Measurements from ENCODE around the gene SOCS1. TPM values are rescaled to one million over a fixed set of nuclear protein-coding genes. Genes with fewer than 3 reads are reported as not detected.
A peak's percentile ranks its signal among the peaks of the same experiment; 100 is the strongest.

The SOCS1 gene
- total and polyA plus RNA-seq, 2 of the 4 experiments (the other 2 are of a cell fraction), result 2.0 to 22.0 TPM

DNA sequence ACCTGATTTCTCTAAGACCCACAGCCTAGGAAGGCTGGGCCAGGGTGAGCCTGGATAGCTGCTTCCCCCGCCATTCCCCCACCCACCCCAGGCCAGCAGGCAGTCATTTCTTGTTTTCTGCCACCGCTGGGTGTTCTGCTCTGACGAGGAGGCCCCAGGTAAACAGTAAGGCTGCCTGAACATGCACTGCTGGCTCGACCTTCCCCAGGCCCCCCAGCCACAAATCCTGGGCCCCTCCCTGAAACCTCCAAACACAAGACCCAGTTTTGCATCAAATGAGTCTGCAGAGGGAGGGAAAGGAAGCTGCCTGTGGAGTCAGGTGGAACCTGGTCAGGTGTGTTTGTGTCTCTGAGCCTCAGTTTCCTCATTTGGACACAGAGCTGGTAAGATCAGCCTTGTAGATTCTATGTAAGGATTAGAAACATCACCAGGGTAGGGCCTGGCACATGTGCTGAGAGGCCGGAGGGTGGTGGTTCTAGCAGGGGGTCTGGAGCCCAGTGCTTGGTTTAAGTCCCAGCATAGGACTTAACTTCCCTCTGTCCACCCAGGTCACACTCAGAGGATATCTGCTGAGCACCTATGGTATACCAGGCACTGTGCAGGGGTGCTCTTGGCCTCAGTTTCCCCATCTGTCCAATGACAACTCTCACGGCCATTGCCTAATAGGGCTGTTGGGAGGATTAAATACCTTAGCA lies 44.0 kb upstream of the SOCS1 start:
- DNase-seq, result no peak
- ChIA-PET CTCF (no interaction called here), POLR2A (ENCODE audit: unreplicated experiment) (no interaction called here)
- H2AK5ac ChIP-seq (ENCODE audit: low read depth, low read length), result 0 out of 2 replicates have a peak overlapping the region, but pooled peaks have one; percentile 6
- H3K14ac ChIP-seq (replicated peaks; ENCODE audit: low read depth, low read length), result no peak overlapping the region
- TF ChIP-seq RFX5 (IDR thresholded peaks at IDR 0.05; ENCODE audit: low read depth, low read length) (no peak), FOS (IDR thresholded peaks at IDR 0.05; ENCODE audit: low read depth, low read length) (no peak), MXI1 (IDR thresholded peaks at IDR 0.05; ENCODE audit: borderline replicate concordance, low read depth, low read length) (no peak), SMC3 (IDR thresholded peaks at IDR 0.05; ENCODE audit: low read depth, low read length) (no peak), CHD1 (IDR thresholded peaks at IDR 0.05; ENCODE audit: low read depth, low read length) (no peak), CEBPB (IDR thresholded peaks at IDR 0.05; ENCODE audit: low read depth, low read length) (no peak)
- TF ChIP-seq, protein P1, sequence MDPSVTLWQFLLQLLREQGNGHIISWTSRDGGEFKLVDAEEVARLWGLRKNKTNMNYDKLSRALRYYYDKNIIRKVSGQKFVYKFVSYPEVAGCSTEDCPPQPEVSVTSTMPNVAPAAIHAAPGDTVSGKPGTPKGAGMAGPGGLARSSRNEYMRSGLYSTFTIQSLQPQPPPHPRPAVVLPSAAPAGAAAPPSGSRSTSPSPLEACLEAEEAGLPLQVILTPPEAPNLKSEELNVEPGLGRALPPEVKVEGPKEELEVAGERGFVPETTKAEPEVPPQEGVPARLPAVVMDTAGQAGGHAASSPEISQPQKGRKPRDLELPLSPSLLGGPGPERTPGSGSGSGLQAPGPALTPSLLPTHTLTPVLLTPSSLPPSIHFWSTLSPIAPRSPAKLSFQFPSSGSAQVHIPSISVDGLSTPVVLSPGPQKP (IDR thresholded peaks at IDR 0.05; ENCODE audit: borderline replicate concordance, low read depth, low read length), result no peak
- H4K8ac ChIP-seq (ENCODE audit: low read depth in 2 of 2, low read length in 2 of 2), result no peak overlapping the region
- H4K5ac ChIP-seq (ENCODE audit: low read depth, low read length), result no peak overlapping the region
- no peaks in the 10 kb centered on the region for H3K27me3 ChIP-seq (ENCODE audit: control insufficient read depth, insufficient read depth, low read length)
- H3K23ac ChIP-seq (ENCODE audit: low read depth, low read length), result no peak overlapping the region
- H3K36me3 ChIP-seq (ENCODE audit: control insufficient read depth, insufficient read depth, low read length), result no peaks in the 10 kb centered on the region
- H4K91ac ChIP-seq (ENCODE audit: insufficient read depth, low read depth, low read length), result no peak overlapping the region
- no peak overlapping the region; the same call in 1 of the 2 replicates for H2BK20ac ChIP-seq (ENCODE audit: low read depth, low read length)
- no peak overlapping the region for H2BK120ac ChIP-seq (ENCODE audit: low read depth, low read length)
- no peak overlapping the region for H2AFZ ChIP-seq (replicated peaks; ENCODE audit: low read length, poor library complexity)
- H3K4me3 ChIP-seq (ENCODE audit: insufficient read depth, low read depth, low read length), result no peak overlapping the region
- H3K4me2 ChIP-seq (ENCODE audit: low read depth, low read length), result no peak overlapping the region
- intact Hi-C loops (cut with micrococcal nuclease), result loop anchor here (5.0 kb wide), 1 partner anchor 52 kb away; no protein-coding TSS in a partner anchor
- no peak overlapping the region for H3K56ac ChIP-seq (ENCODE audit: extremely low read depth, insufficient read depth, low read length)
- no CpG with 5 or more reads among the region's 6 CpGs for WGBS, 2 experiments (ENCODE audit: extremely low coverage in 2 of 2, insufficient read length in 1 of 2)
- no peak overlapping the region for H3K9ac ChIP-seq (ENCODE audit: low read depth, low read length)
- H2BK5ac ChIP-seq (ENCODE audit: low read depth, low read length, poor library complexity, severe bottlenecking), result no peak overlapping the region
- no peak for ATAC-seq (ENCODE audit: low read depth)
- no peak overlapping the region for H2BK15ac ChIP-seq (ENCODE audit: low read depth, low read length)
- H3K4ac ChIP-seq (ENCODE audit: low read depth, low read length), result no peak overlapping the region
- H3K9me3 ChIP-seq (ENCODE audit: control insufficient read depth, insufficient read depth, low read length), result no peaks in the 10 kb centered on the region
- no peaks in the 10 kb centered on the region for H4K20me1 ChIP-seq (ENCODE audit: insufficient read depth, low read length)
- dilution Hi-C loops (cut with HindIII; ENCODE audit: low sequenced_read_pairs, unreplicated experiment), result no loop called here
- in situ Hi-C loops (cut with MboI; ENCODE audit: low sequenced_read_pairs), result no loop called here
- BruUV-seq (replicated peaks), result no TSS peak
- no peak overlapping the region for H2AK9ac ChIP-seq (replicated peaks; ENCODE audit: low read depth, low read length, poor library complexity)
- H3K18ac ChIP-seq (ENCODE audit: low read depth, low read length), result no peak overlapping the region
- peaks cover 10% of the 10 kb centered on the region for H3K4me1 ChIP-seq (ENCODE audit: control insufficient read depth, insufficient read depth, low read length)
- H3K79me1 ChIP-seq (ENCODE audit: low read depth in 1 of 2, low read length in 2 of 2), result no peaks in the 10 kb centered on the region
- no peaks in the 10 kb centered on the region for H3K9me1 ChIP-seq (ENCODE audit: insufficient read depth, low read length)
- H3K27ac ChIP-seq (ENCODE audit: insufficient read depth, low read length), result no peak overlapping the region

All from IMR-90 (cell line).